Mammary epithelial cell (primary cell): Measurements from ENCODE around the gene OR10G6.

ENCODE experiments used
- EZH2 ChIP-seq: IDR thresholded peaks from 2 replicates; pipeline ENCODE4 v1.6.1; 2012; ENCODE audit warnings: low read length, inconsistent platforms, borderline replicate concordance
- TF ChIP-seq, protein P1 (sequence below), 2 donors: IDR thresholded peaks in 1 of 2; conservative IDR thresholded peaks in 1 of 2; 2 replicates each; pipeline ENCODE4 v1.5.1; 2011 to 2012; ENCODE audit warnings: inconsistent platforms in 2 of 2, low read length in 2 of 2, mild to moderate bottlenecking in 2 of 2, control low read depth in 1 of 2, low read depth in 1 of 2; ENCODE audit not compliant: insufficient read depth in 1 of 2; ENCODE audit errors: extremely low read depth in 1 of 2

- TF ChIP-seq, protein P1, sequence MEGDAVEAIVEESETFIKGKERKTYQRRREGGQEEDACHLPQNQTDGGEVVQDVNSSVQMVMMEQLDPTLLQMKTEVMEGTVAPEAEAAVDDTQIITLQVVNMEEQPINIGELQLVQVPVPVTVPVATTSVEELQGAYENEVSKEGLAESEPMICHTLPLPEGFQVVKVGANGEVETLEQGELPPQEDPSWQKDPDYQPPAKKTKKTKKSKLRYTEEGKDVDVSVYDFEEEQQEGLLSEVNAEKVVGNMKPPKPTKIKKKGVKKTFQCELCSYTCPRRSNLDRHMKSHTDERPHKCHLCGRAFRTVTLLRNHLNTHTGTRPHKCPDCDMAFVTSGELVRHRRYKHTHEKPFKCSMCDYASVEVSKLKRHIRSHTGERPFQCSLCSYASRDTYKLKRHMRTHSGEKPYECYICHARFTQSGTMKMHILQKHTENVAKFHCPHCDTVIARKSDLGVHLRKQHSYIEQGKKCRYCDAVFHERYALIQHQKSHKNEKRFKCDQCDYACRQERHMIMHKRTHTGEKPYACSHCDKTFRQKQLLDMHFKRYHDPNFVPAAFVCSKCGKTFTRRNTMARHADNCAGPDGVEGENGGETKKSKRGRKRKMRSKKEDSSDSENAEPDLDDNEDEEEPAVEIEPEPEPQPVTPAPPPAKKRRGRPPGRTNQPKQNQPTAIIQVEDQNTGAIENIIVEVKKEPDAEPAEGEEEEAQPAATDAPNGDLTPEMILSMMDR (conservative IDR thresholded peaks at IDR 0.05 in 1 of 2, IDR thresholded peaks at IDR 0.05 in 1 of 2; ENCODE audit: extremely low read depth in 1 of 2, insufficient read depth in 1 of 2, low read depth in 1 of 2, low read length in 2 of 2) = no peak
- TF ChIP-seq EZH2 = no peak
These were observed 18.0 kb downstream of the OR10G6 start for GRCh38 chr11:123976770-123977560.
